Measurements from ENCODE around the gene RASSF4.

DNA sequence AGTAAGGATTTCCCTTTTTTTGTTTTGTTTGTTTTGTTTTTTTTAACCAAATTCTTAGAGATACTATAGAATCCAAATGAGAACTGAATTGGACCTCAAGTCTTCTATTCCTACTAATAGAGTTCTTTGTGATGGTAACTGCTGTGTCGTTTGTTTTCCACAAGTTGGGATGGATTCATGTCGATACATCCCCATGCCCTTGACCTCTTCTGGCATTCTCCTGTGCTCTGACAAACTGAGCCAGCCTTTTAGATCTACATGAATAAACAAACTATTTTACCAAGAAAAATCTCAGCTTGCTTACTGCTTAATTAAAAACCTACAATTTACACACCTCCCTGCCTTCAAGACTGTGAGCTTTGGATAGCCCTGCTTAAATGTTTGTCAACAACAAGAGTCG, 45.1 kb downstream of the RASSF4 start:
- TF ChIP-seq ZFX (IDR thresholded peaks at IDR 0.05) (no peak), YY1 (IDR thresholded peaks at IDR 0.05; ENCODE audit: extremely low read depth, insufficient replicate concordance, low read depth, low read length) (no peak), EZH2phosphoT487 (IDR thresholded peaks at IDR 0.05; ENCODE audit: borderline replicate concordance) (no peak), EZH2 (IDR thresholded peaks at IDR 0.05) (no peak), JUND (IDR thresholded peaks at IDR 0.05) (no peak), EGR1 (IDR thresholded peaks at IDR 0.05; ENCODE audit: low read depth) (no peak)
- TF ChIP-seq, protein P1, sequence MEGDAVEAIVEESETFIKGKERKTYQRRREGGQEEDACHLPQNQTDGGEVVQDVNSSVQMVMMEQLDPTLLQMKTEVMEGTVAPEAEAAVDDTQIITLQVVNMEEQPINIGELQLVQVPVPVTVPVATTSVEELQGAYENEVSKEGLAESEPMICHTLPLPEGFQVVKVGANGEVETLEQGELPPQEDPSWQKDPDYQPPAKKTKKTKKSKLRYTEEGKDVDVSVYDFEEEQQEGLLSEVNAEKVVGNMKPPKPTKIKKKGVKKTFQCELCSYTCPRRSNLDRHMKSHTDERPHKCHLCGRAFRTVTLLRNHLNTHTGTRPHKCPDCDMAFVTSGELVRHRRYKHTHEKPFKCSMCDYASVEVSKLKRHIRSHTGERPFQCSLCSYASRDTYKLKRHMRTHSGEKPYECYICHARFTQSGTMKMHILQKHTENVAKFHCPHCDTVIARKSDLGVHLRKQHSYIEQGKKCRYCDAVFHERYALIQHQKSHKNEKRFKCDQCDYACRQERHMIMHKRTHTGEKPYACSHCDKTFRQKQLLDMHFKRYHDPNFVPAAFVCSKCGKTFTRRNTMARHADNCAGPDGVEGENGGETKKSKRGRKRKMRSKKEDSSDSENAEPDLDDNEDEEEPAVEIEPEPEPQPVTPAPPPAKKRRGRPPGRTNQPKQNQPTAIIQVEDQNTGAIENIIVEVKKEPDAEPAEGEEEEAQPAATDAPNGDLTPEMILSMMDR (IDR thresholded peaks at IDR 0.05 in 2 of 3, conservative IDR thresholded peaks at IDR 0.05 in 1 of 3; ENCODE audit: borderline replicate concordance in 1 of 3, insufficient read depth in 1 of 3, low read depth in 2 of 3, low read length in 2 of 3), result no peak
